ENCODE data around the gene CD58. TPM values are rescaled to one million over a fixed set of nuclear protein-coding genes. Genes with fewer than 3 reads are reported as not detected.

CD58 gene
- total RNA-seq, 2 donors from 2014 or later: 8.3 to 12.7 TPM

Other genes starting within 250 kb of the CD58 start
- 100 to 1,000 TPM; 220 to 337 TPM for gene ATP1A1, start 197.8 kb downstream of the CD58 start, total RNA-seq
- 1 to 10 TPM; 1.4 to 1.6 TPM for gene IGSF3, start 96.7 kb upstream of the CD58 start, total RNA-seq
- gene CD2, start 183.4 kb upstream of the CD58 start, total RNA-seq: 100 to 1,000 TPM; 291 to 437 TPM